Measurements from ENCODE around the gene LEFTY1. TPM values are rescaled to one million over a fixed set of nuclear protein-coding genes. Genes with fewer than 3 reads are reported as not detected.

The LEFTY1 gene
- total RNA-seq, 2 donors from 2014 or later: 1.7 to 2.0 TPM

- H3K27me3 ChIP-seq (replicated peaks; ENCODE audit: insufficient read depth): no peaks in the 10 kb centered on the region
- H3K4me1 ChIP-seq (replicated peaks): no peaks in the 10 kb centered on the region
- 91% methylated on average over 10 of the region's 10 CpGs for WGBS
- no peak overlapping the region for H3K4me3 ChIP-seq
- intact Hi-C loops (cut with DNase I): no loop called here
- DNase-seq (ENCODE audit: low spot score): no peak
- no peaks in the 10 kb centered on the region for H3K9me3 ChIP-seq
- H3K27ac ChIP-seq: no peak overlapping the region
- no peak for TF ChIP-seq POLR2A (IDR thresholded peaks at IDR 0.05)
- peaks cover 3 to 5% of the 10 kb centered on the region in 2 donors for H3K36me3 ChIP-seq
Measured at GRCh38 chr1:225855503-225856300, 33.2 kb downstream of the LEFTY1 start.

DNA sequence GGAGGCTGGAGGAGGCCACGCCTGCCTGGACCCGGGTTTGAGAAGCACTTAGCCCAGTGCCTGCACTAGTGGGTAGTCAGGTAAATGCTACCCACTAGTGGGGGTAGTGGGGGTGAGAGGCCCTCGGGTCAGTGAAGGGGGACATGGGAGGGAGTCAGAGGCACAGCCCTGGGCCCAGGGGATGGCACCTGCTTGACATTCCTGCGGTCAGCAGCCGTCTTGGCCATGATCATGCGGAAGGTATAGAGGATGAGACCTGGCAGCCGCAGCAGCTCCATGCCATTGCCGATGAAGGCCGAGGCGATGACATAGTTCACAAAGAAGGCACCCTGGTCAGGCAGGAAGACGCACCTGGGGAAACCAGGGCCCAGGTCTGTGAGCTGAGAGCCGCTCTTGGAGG, 35.5 kb downstream of the LEFTY1 start:
- H3K9me3 ChIP-seq: no peaks in the 10 kb centered on the region
- H3K27me3 ChIP-seq (replicated peaks; ENCODE audit: insufficient read depth): no peaks in the 10 kb centered on the region
- intact Hi-C loops (cut with DNase I): no loop called here
- H3K4me1 ChIP-seq (replicated peaks): no peaks in the 10 kb centered on the region
- TF ChIP-seq, protein P1, sequence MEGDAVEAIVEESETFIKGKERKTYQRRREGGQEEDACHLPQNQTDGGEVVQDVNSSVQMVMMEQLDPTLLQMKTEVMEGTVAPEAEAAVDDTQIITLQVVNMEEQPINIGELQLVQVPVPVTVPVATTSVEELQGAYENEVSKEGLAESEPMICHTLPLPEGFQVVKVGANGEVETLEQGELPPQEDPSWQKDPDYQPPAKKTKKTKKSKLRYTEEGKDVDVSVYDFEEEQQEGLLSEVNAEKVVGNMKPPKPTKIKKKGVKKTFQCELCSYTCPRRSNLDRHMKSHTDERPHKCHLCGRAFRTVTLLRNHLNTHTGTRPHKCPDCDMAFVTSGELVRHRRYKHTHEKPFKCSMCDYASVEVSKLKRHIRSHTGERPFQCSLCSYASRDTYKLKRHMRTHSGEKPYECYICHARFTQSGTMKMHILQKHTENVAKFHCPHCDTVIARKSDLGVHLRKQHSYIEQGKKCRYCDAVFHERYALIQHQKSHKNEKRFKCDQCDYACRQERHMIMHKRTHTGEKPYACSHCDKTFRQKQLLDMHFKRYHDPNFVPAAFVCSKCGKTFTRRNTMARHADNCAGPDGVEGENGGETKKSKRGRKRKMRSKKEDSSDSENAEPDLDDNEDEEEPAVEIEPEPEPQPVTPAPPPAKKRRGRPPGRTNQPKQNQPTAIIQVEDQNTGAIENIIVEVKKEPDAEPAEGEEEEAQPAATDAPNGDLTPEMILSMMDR (IDR thresholded peaks at IDR 0.05): no peak
- TF ChIP-seq POLR2AphosphoS5 (IDR thresholded peaks at IDR 0.05): no peak
- WGBS: 90% methylated on average over 12 of the region's 12 CpGs
- no peaks in the 10 kb centered on the region for H3K36me3 ChIP-seq
- no peak overlapping the region for H3K4me3 ChIP-seq
- no peak for DNase-seq (ENCODE audit: low spot score)
- H3K27ac ChIP-seq: no peak overlapping the region

DNA sequence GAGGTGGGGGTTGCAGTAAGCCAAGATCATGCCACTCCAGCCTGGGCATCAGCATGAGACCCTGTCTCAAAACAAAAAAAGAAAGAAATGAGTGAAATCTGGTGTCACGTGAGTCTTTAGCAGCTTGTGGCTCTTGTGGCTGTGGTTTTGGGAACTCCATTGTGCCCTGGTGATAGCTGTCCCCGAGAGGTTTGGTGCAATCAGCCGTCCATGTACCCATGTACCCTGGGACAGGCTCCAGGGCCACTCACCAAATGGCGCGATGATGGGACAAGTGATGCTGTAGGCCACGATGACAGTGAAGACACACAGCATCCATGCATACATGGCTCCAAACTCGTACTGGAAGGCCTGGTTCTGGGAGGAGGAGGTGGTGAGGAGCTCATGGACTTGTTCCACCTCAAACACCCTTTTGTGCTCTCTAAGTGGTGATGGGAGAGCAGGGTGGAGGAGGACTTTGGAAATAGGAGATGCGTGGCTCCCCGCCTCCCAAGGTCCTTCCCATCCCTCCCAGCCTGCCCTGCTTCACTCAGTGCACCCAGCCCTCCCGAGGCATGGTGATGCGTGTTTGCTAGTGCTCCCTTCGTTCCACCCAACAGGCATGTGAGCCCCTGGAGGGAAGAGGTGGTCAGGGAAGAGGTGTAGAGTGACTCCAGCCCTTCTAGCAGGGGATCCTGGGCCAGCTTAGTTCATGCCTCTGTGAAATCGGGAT, 36.4 kb downstream of the LEFTY1 start:
- TF ChIP-seq, protein P1 (IDR thresholded peaks at IDR 0.05): no peak
- no peak for TF ChIP-seq POLR2A (IDR thresholded peaks at IDR 0.05)
- TF ChIP-seq POLR2AphosphoS5 (IDR thresholded peaks at IDR 0.05): no peak
- H3K9me3 ChIP-seq: no peaks in the 10 kb centered on the region
- no peak for DNase-seq (ENCODE audit: low spot score)
- intact Hi-C loops (cut with DNase I): no loop called here
- no peaks in the 10 kb centered on the region for H3K4me1 ChIP-seq (replicated peaks)
- no peak overlapping the region for H3K27ac ChIP-seq
- no peak overlapping the region for H3K4me3 ChIP-seq
- no peaks in the 10 kb centered on the region for H3K36me3 ChIP-seq
- H3K27me3 ChIP-seq (replicated peaks; ENCODE audit: insufficient read depth): no peaks in the 10 kb centered on the region
- whole genome bisulfite sequencing: 90% methylated on average over 13 of the region's 13 CpGs

DNA sequence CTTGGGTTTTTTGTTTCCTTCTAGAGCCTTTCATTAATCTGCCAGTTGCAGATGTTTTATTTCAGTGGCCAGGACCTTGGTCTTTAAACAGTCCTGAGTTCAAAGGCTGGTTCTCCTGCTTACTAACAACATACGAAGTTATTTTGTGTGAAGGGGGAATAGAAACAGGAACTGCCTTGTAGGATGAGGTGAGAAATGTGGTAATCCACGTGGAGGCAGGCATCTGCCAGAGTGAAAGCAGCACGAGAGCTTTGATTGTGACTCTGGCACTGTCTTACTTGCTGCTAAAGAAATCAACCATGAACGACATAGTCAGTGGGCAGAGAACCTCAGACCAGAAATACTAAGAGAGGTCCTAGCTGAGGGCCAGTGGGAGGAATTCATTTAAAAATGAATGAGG, 37.1 kb downstream of the LEFTY1 start:
- no peaks in the 10 kb centered on the region for H3K4me1 ChIP-seq (replicated peaks)
- no peak for DNase-seq (ENCODE audit: low spot score)
- H3K27me3 ChIP-seq (replicated peaks; ENCODE audit: insufficient read depth): no peaks in the 10 kb centered on the region
- no peaks in the 10 kb centered on the region for H3K9me3 ChIP-seq
- TF ChIP-seq POLR2A (IDR thresholded peaks at IDR 0.05) (no peak), POLR2AphosphoS5 (IDR thresholded peaks at IDR 0.05) (no peak)
- TF ChIP-seq, protein P1 (IDR thresholded peaks at IDR 0.05): no peak
- intact Hi-C loops (cut with DNase I): no loop called here
- H3K4me3 ChIP-seq: no peak overlapping the region
- peaks cover 0 to 2% of the 10 kb centered on the region in 2 donors for H3K36me3 ChIP-seq
- WGBS: 46% methylated on average over 4 of the region's 4 CpGs
- H3K27ac ChIP-seq: no peak overlapping the region

DNA sequence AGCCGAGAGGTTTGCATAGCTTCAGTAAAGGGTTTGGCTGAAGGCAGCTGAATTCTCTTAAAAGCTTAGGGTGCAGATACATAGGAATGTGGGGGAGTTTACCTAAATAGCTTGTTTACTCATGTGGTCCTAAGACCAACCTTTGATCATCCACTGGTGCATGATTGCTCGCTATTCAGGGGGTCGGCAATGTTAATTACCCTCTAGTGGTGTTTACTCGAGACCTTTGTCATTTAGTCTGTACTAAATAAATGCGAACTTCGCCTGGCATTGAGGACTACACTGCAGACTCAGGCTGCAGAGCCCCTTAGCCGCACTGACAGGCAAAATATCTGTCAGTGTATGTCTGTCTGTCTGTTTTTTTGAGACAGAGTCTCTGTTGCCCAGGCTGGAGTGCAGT, 38.6 kb downstream of the LEFTY1 start:
- peaks cover 6 to 7% of the 10 kb centered on the region in 2 donors for H3K36me3 ChIP-seq
- DNase-seq (ENCODE audit: low spot score): no peak
- H3K4me3 ChIP-seq: no peak overlapping the region
- TF ChIP-seq POLR2AphosphoS5 (IDR thresholded peaks at IDR 0.05): no peak
- TF ChIP-seq POLR2A (IDR thresholded peaks at IDR 0.05): no peak
- TF ChIP-seq, protein P1 (IDR thresholded peaks at IDR 0.05): no peak
- H3K4me1 ChIP-seq (replicated peaks): no peaks in the 10 kb centered on the region
- no peaks in the 10 kb centered on the region for H3K9me3 ChIP-seq
- no peak overlapping the region for H3K27ac ChIP-seq
- intact Hi-C loops (cut with DNase I): no loop called here
- H3K27me3 ChIP-seq (replicated peaks; ENCODE audit: insufficient read depth): no peaks in the 10 kb centered on the region
- WGBS: 93% methylated on average over 7 of the region's 7 CpGs

Measured in prostate gland (tissue), 2 donors.